ENCODE results near the gene PHLDA3. TPM values are rescaled to one million over a fixed set of nuclear protein-coding genes. Genes with fewer than 3 reads are reported as not detected.

Gene PHLDA3
- total RNA-seq, 1 experiment from 2014 or later = 22.1 TPM

DNA sequence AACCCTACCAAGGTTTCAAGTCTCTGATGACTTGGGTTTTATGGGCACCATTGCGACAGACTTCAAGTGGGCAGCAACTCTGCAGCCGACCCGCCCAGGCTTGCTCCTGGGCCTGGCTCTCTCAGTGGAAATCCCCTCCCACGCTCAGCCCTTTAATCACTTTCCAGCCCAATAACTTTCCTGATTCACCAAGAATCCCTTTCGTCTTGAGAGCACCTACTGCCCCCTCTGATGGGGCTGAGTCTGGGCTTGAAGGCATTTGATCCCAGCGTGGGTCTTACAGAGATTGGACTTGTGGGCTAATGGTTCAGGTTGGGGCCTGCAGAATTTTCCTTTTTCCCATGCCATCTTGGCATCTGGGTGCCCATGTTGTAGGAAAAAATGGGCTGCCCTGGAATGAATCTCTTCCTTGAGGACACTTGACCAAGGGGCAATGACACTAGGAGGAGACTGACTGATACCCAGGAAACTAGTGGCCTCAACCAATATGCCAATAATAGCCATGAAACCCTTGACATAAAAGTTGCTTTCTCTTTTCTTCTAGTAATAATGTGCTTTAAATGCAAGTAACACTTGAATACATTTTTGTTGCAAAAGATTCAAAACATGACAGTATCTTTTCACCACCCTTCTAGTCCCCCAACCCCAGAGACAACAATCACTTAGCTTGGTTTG lies 7.8 kb upstream of the PHLDA3 start:
- H3K4me3 ChIP-seq (replicated peaks in 1 of 2; ENCODE audit: low read depth in 1 of 2, low read length in 2 of 2) = no peak overlapping the region
- no peaks in the 10 kb centered on the region for H4K20me1 ChIP-seq (ENCODE audit: insufficient read depth)
- CTCF ChIA-PET = no interaction called here
- intact Hi-C loops (cut with micrococcal nuclease) = no loop called here
- no peaks in the 10 kb centered on the region for H3K9me2 ChIP-seq (ENCODE audit: insufficient read depth)
- no peaks in the 10 kb centered on the region for H3K79me2 ChIP-seq (ENCODE audit: insufficient read depth, low read length)
- ATAC-seq (no peak), DNase-seq (ENCODE audit: low read depth, low spot score) (no peak)
- TF ChIP-seq FOSL1 (IDR thresholded peaks at IDR 0.05; ENCODE audit: low read depth) = no peak
- no peaks in the 10 kb centered on the region for H3K36me3 ChIP-seq (ENCODE audit: control insufficient read depth in 1 of 2, insufficient read depth in 2 of 2, low read length in 2 of 2)
- POLR2A ChIA-PET = no interaction called here
- no peak overlapping the region for H2AFZ ChIP-seq (ENCODE audit: low read depth, low read length, poor library complexity, severe bottlenecking)
- no peak overlapping the region for H3K9ac ChIP-seq (ENCODE audit: low read length)
- no peaks in the 10 kb centered on the region for H3K27me3 ChIP-seq (ENCODE audit: insufficient read depth, low read length)
- no peak overlapping the region for H3K4me2 ChIP-seq (ENCODE audit: low read length)
- H3K4me1 ChIP-seq (ENCODE audit: control insufficient read depth in 1 of 2, insufficient read depth in 2 of 2, low read length in 2 of 2) = peaks cover 17 to 30% of the 10 kb centered on the region in 2 experiments
- H3K9me3 ChIP-seq (ENCODE audit: control insufficient read depth in 1 of 2, insufficient read depth in 1 of 2, low read depth in 1 of 2, low read length in 2 of 2) = no peaks in the 10 kb centered on the region
- RAD21 ChIA-PET (ENCODE audit: low non-redundant PET in 1 of 2, low total read pairs in 2 of 2, uncharacterized antibody in 2 of 2, unreplicated experiment in 2 of 2) = interaction anchor here in 1 of 2 experiments (0.7 kb wide), 1 partner anchor 16 kb away, joined by 3 read pairs; no protein-coding TSS in a partner anchor
- H3K27ac ChIP-seq (ENCODE audit: low read depth, low read length) = no peak overlapping the region
- BruUV-seq (replicated peaks) = no TSS peak

GRCh38 chr1:201475915-201476669 lies 7.1 kb upstream of the PHLDA3 start:
- Histone ChIP-seq H3K9me2 (ENCODE audit: insufficient read depth) (no peaks in the 10 kb centered on the region), H3K9ac (ENCODE audit: low read length) (no peak overlapping the region), H3K27ac (ENCODE audit: low read depth, low read length) (no peak overlapping the region), H3K27me3 (ENCODE audit: insufficient read depth, low read length) (no peaks in the 10 kb centered on the region), H3K36me3 (ENCODE audit: control insufficient read depth in 1 of 2, insufficient read depth in 2 of 2, low read length in 2 of 2) (no peaks in the 10 kb centered on the region), H4K20me1 (ENCODE audit: insufficient read depth) (no peaks in the 10 kb centered on the region), H3K4me2 (ENCODE audit: low read length) (no peak overlapping the region), H3K4me3 (replicated peaks in 1 of 2; ENCODE audit: low read depth in 1 of 2, low read length in 2 of 2) (no peak overlapping the region), H3K4me1 (ENCODE audit: control insufficient read depth in 1 of 2, insufficient read depth in 2 of 2, low read length in 2 of 2) (peaks cover 14 to 29% of the 10 kb centered on the region in 2 experiments), H3K9me3 (ENCODE audit: control insufficient read depth in 1 of 2, insufficient read depth in 1 of 2, low read depth in 1 of 2, low read length in 2 of 2) (no peaks in the 10 kb centered on the region), H2AFZ (ENCODE audit: low read depth, low read length, poor library complexity, severe bottlenecking) (no peak overlapping the region), H3K79me2 (ENCODE audit: insufficient read depth, low read length) (no peaks in the 10 kb centered on the region)
- ChIA-PET CTCF (no interaction called here), POLR2A (no interaction called here), RAD21 (ENCODE audit: low non-redundant PET in 1 of 2, low total read pairs in 2 of 2, uncharacterized antibody in 2 of 2, unreplicated experiment in 2 of 2) (no interaction called here)
- intact Hi-C loops (cut with micrococcal nuclease) = no loop called here
- ATAC-seq = no peak
- no TSS peak for BruUV-seq (replicated peaks)
- DNase-seq (ENCODE audit: low read depth, low spot score) = no peak
- no peak for TF ChIP-seq YY1 (IDR thresholded peaks at IDR 0.05; ENCODE audit: extremely low read depth, insufficient replicate concordance, low read depth, low read length)
- TF ChIP-seq REST (IDR thresholded peaks at IDR 0.05; ENCODE audit: low read depth) = no peak
- no peak for TF ChIP-seq JUND (IDR thresholded peaks at IDR 0.05)
- TF ChIP-seq, protein P1, sequence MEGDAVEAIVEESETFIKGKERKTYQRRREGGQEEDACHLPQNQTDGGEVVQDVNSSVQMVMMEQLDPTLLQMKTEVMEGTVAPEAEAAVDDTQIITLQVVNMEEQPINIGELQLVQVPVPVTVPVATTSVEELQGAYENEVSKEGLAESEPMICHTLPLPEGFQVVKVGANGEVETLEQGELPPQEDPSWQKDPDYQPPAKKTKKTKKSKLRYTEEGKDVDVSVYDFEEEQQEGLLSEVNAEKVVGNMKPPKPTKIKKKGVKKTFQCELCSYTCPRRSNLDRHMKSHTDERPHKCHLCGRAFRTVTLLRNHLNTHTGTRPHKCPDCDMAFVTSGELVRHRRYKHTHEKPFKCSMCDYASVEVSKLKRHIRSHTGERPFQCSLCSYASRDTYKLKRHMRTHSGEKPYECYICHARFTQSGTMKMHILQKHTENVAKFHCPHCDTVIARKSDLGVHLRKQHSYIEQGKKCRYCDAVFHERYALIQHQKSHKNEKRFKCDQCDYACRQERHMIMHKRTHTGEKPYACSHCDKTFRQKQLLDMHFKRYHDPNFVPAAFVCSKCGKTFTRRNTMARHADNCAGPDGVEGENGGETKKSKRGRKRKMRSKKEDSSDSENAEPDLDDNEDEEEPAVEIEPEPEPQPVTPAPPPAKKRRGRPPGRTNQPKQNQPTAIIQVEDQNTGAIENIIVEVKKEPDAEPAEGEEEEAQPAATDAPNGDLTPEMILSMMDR (IDR thresholded peaks at IDR 0.05 in 2 of 3, conservative IDR thresholded peaks at IDR 0.05 in 1 of 3; ENCODE audit: borderline replicate concordance in 1 of 3, insufficient read depth in 1 of 3, low read depth in 2 of 3, low read length in 2 of 3) = no peak
- no peak for TF ChIP-seq ZFX (IDR thresholded peaks at IDR 0.05)
- no peak for TF ChIP-seq ZBTB33 (IDR thresholded peaks at IDR 0.05; ENCODE audit: extremely low read depth, insufficient replicate concordance, low read length)
- TF ChIP-seq, protein P2, sequence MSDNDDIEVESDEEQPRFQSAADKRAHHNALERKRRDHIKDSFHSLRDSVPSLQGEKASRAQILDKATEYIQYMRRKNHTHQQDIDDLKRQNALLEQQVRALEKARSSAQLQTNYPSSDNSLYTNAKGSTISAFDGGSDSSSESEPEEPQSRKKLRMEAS (IDR thresholded peaks at IDR 0.05) = no peak
- TF ChIP-seq ATF3 (IDR thresholded peaks at IDR 0.05) = no peak
